HG02763 (cell line): ENCODE measurements around the gene MED9.

ENCODE experiments used
- ATAC-seq: cut with Tn5 transposase; IDR thresholded peaks from one replicate; pipeline ENCODE4 v1.9.1; 2021; ENCODE audit warnings: mild to moderate bottlenecking, moderate library complexity; ENCODE audit not compliant: unreplicated experiment

Gene MED9

DNA sequence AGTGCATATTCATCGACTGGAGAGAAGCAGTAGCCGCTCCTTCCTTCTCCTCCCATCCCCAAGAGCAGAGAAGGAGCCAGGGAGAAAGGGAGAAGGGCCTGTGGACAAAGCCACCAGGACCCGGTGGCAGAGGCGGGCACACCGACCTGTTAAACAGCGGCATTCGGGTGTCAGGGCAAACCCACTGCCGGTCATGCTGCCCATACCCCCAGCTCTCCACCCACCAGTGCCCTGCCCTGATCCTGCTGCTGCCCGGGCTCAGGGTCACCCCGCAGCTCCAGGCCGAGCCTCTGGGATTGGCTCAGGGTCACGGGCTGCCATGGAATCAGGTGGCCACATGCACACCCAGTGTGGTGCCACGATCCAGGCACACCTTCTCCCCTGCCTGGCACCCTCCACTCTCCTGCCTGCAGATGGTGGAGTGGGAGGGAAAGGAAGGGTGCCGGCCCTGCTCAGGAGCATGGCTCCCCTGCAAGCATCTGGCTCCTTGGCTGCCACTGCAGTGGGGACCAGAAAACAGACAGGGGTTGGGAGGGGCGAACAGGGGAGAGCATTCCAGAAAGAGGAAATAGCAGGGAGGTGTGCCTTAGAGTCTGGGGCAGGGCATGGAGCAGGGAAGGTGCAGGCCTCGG is 37.7 kb downstream of the MED9 start:
- no peak for ATAC-seq

GRCh38 chr17:17514993-17515933 is 38.5 kb downstream of the MED9 start:
- ATAC-seq: no peak

DNA sequence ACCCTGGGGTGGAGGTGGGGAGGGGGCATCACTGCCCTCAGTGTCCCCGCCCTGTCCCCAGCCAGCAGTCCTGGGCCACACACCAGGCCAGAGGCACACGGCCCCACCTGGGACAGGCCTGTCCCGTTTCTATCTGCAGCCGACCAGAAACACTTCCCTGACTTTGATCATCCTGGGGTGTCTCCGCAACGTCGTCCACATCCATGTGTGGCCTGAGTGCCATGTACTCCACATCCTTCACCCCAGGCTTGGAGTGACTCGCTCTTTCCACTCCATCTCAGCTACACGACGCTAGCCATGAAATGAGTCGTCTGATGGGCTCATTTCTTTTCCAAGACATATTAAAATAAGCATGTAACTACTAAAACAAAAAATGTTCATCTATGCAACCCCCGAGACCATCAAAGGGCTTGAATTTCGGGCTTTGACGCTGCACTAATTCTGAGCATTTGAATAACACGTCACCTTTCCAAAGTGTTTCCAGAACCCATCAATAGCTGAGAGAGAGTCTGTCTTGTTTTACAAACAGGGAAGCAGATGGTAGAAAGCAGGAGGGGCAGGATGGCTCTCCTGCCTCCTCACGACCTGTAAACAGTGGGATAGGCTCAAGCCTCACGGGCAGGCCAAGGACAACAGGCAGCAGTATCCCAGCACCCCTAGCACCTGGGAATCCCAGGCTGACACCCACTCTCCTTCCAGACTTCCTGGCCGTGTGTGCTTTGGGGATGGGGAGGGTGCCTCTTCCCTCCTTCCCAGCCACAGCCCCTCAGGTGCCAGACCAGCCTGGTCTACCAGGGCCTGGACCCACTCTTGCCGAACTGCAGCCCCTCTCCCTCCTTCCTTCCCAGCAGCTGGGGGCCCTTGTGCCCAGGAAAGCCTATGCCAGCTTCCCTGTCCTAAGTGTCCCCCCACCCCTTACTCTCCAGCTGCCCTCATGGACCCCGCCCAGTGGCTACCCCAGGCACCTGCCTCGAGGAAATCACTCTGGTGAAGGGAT is 39.4 kb downstream of the MED9 start:
- ATAC-seq: no peak

- ATAC-seq: no peak
Observed at GRCh38 chr17:17516941-17517720, 40.3 kb downstream of the MED9 start.

DNA sequence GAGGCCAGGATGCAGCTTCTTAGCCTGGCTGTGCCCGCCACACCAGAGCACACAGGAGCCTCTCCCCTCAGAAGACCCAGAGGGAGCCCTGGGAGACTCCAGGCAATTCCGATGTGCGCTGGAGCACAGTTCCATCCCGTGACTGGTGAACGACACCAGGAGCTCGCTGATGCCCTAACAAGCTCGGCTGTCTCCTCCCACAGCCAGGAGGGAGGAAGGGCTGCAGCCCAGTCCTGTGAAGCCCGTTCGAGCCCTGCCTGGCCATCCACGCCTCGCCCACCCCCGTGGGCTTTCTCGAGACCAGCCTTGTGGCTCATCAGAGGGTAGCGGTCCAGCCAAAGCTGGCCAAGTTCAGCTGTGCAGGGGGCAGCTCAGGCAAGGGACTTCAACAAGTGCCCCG is 41.2 kb downstream of the MED9 start:
- no peak for ATAC-seq

- no peak for ATAC-seq
Observed at GRCh38 chr17:17518951-17519350, 42.2 kb downstream of the MED9 start.

- no peak for ATAC-seq
Observed at GRCh38 chr17:17519886-17520285, 43.1 kb downstream of the MED9 start.

- no peak for ATAC-seq
Observed at GRCh38 chr17:17520599-17521232, 43.9 kb downstream of the MED9 start.

DNA sequence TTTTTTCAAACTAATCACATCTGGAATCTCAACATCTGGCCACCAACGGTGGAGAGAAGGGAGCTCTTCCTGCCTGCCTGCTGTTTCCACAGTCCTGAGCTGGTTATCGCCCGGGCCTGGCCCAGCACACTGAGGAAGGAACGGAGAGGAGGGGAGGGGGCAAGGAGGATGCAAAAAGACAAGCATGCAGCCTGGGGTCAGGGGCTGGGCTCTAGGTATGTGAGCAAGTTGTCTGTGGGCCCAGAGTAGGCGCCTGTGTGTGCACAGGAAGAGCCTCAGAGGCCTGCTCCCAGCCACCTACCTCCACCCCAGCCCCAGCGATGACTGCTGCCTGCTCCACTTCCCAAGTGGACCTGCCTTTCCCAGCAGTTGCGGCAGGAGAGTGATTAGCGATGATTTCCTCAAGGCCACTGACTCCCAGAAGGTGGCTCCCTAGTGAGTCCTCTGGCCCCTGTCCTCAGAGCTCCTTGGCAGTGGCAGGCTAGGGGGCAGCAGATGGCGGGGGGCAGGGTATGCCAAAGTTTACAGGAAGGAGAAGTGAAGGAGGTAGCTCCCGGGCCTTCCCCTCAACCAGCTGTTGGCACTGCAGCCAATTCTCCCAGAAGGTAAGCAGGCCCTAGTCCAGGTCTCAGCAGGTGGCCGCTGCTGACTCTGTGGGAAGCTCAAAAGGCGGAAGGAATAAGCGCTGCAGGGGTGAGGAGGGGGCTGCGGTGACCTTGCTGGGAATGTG is 46.4 kb downstream of the MED9 start:
- no peak for ATAC-seq

DNA sequence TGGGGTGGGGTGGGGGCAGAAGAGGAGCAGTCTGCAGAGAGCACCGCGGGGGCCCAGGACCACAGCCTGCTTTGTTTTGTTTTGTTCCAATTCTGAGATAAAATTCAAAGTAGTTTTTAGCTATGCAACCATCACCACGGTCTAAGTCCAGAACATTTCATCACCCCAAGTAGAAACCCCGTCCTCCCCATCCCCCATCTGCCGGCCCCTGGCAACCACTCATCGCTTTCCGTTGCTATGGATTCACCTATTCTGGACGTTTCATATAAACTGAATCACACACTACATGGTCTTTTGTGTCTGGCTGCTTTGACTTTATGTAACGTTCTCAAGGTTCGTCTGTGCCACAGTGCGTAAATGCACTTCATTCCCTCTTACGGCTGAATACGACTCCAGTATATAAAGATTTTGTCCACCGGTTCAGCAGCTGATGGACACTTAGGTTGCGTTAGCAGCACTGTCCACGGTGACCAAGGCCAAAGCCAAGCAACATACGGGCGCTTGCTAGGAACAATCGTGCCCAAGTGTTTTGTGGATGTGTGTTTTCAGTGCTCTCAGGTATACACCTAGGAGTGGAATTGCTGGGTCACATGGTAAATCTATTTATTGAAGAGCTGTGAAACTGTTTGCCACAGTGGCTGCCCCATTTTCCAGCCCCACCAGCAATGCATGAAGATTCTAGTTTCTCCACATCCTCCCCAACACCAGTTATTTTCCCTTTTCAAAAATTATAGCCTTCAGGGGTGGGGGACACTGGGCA is 47.1 kb downstream of the MED9 start:
- ATAC-seq: no peak

- no peak for ATAC-seq
Observed at GRCh38 chr17:17525311-17525710, 48.5 kb downstream of the MED9 start.

- ATAC-seq: no peak
Observed at GRCh38 chr17:17525956-17526355, 49.2 kb downstream of the MED9 start.

DNA sequence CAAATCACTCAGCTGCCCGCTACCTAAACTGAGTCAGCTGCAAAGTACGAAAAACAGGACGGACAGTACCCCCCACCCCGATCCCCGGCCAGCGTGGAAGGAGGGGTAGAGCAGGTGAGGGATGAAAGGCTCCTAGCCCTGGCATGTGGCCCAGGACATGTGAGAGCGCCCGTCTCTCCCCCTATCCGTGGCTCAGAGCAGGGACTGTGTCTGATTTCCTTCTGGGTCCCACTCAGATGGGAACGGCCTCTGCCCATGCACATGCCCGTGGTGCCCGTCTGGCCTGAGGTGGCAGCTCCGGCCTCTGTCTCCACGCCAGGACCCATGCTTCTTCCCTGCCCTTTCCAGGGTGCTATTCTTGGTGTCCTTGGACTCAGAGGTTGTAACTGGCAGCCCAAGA is 49.6 kb downstream of the MED9 start:
- ATAC-seq: no peak

DNA sequence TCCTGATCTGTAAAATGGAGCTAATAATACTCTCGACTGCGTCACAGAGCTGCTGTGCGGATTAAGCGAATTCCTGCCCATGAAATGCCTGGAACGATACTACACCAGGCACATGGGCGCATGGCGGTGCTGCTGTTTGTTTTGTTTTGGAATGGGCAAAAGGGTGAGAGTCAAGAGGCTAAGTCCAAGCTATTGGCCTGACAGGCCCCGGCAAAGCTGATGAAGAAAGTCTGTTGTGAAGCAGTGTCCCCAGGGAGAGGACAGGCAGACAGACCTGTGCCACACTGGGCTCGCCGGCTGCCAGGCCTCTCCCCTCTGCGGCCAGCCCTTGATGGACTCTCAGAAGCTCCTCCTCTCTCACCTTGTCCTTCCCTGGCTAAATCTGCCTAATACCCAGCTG is 50.7 kb downstream of the MED9 start:
- no peak for ATAC-seq

- ATAC-seq: no peak
Observed at GRCh38 chr17:17527956-17528500, 51.2 kb downstream of the MED9 start.

DNA sequence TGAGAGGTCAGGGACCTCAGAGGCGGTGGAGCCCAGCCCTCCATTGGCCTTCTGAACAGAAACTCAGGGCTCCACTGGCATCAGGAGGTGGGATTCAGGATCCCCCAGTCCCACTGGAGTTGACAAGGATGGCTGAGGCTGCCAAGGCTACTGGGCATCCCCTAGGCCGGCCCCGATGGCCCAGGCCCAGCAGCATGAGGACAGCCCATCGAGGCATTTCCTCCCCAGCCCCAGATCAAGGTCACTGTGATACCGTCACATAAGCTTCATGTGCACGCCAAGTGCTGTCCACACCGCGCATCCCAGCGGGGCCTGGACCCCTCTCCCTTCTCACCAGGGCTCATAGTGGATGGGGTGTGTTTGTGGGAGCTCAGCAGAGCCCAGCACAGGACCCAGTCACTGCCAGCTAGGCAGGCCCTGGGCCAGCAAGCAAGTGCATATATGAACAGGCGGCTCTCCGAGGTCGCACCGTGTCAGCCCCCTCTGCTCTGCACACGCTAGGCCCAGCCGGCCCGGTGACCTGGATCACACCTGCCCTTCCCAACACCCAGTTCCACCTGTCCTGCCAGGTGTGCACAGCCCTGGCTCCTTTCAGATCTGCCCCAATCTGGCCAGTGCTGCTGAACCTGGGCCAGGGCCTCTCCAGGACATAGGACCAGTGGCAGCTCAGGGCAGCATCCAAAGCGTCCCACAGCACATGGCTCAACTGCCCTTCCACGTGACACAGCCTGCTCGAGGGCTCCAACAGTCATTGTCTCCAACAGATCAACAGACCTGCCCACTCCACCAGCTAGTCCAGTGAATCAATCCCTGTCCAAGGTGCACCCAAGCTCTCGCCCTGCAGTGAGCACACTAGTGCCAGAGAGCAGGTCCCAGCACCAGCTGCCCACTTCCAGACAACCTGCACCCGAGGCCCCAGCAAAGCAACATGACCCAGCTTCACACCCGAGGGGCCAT is 52.2 kb downstream of the MED9 start:
- no peak for ATAC-seq

DNA sequence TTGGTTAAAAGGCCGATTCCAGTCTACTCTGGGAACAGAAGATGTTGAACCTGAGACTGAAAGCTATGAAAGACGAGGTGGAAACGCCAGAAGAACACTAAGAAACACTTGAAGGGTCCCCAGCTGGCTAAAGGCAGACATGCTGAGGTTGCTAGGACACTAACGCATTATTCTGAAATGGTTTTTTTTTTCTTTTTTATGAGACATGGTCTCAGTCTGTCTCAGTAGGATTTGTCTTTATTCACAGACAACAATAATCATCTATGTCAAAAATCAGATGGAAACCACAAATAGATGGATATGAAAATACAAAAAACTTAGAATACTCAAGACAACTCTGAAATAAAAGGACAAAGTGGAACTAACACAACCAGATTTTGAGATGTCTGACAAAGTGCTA is 54.4 kb downstream of the MED9 start:
- ATAC-seq: no peak
